ENCODE results near the gene TUBG2. TPM values are rescaled to one million over a fixed set of nuclear protein-coding genes. Genes with fewer than 3 reads are reported as not detected.
"Not testable (repeated sequence)": the region's sequence is repeated elsewhere in the genome, so short reads cannot be mapped to it uniquely, and the experiment has no call there.

TUBG2 gene
- 10 to 100 TPM in 1 of 3 donors, 1 to 10 TPM in 2; 1.8 to 24.9 (median 6.1) TPM for total RNA-seq
- long read RNA-seq, donor 1, transcript TUBG2-201 (11 exons, 1,761 nt), result major isoform, 23 of 48 reads
- long read RNA-seq, donor 1, partial matches to known transcripts, result 9 of 48 reads
- long read RNA-seq, donor 1, other reads (novel, unspliced or antisense), result 16 of 48 reads
- long read RNA-seq, donor 2, partial matches to known transcripts, result 0 of 1 reads
- long read RNA-seq, donor 2, other reads (novel, unspliced or antisense), result 0 of 1 reads

- peaks cover 2% of the 10 kb centered on the region for H3K4me1 ChIP-seq (ENCODE audit: low read depth)
- intact Hi-C loops (cut with DNase I, micrococcal nuclease), result no loop called here
- H3K36me3 ChIP-seq (ENCODE audit: low read depth), result no peaks in the 10 kb centered on the region
- peak; percentile 82 for ATAC-seq
- peak within 1 kb of the TSS; percentile 35 for H3K4me3 ChIP-seq
- peak; percentile 76 to 88 (median 86) for DNase-seq
- TF ChIP-seq CTCF (IDR thresholded peaks at IDR 0.05), result no peak
- no peaks in the 10 kb centered on the region for H3K9me3 ChIP-seq
These were observed at the start of gene TUBG2 for GRCh38 chr17:42659079-42659931. Gene TUBG2 (plus strand): TSS chr17:42659284. CDS start chr17:42659504, 220 bp downstream.

DNA sequence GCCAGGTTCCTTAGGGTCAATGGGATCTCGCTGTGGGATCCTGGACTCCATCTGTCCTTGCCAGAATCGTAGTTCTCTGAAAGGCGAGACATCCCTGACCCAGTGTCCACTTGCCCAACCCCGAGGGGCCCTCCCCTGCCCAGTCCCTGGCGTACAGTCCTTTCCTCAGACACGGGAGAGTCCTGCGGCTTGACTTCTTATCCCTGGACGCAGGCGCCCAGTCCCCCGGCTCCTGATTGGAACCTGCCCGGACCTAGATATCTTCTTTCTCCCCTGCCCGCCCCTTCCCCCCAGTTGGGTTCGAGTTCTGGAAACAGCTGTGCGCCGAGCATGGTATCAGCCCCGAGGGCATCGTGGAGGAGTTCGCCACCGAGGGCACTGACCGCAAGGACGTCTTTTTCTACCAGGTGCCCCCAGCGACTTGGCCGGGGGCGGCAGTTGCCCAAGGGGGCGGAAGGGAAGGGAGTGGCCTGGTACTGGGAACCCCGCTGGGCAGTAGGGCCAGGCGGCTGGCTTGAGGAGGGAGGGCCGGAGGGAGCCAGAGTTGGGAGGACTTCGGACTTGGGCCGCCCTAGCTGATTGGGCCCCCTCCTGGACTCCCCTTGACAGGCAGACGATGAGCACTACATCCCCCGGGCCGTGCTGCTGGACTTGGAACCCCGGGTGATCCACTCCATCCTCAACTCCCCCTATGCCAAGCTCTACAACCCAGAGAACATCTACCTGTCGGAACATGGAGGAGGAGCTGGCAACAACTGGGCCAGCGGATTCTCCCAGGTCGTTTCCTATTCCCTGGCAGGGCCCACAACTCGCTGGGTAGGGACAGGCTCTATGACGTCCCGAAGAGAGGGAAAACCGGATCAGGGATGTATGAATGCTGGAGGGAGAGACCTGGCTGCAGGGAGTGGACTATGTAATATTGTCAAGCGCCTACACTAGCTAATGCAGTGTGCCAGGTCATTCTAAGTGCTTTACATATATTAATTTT is 49.0 kb upstream of the TUBG2 start:
- peak; percentile 12 to 72 (median 65) for DNase-seq
- Histone ChIP-seq H3K4me3 (peak overlapping the region; percentile 68), H3K4me1 (ENCODE audit: low read depth) (peaks cover 13% of the 10 kb centered on the region)
- intact Hi-C loops (cut with DNase I, micrococcal nuclease); H3K9me3 ChIP-seq; H3K36me3 ChIP-seq (ENCODE audit: low read depth): not testable (repeated sequence)
- peak; percentile 25 for ATAC-seq

GRCh38 chr17:42612013-42612412 is 47.1 kb upstream of the TUBG2 start:
- intact Hi-C loops (cut with DNase I, micrococcal nuclease), result no loop called here
- no peak for TF ChIP-seq CTCF (IDR thresholded peaks at IDR 0.05)
- no peak for ATAC-seq

DNA sequence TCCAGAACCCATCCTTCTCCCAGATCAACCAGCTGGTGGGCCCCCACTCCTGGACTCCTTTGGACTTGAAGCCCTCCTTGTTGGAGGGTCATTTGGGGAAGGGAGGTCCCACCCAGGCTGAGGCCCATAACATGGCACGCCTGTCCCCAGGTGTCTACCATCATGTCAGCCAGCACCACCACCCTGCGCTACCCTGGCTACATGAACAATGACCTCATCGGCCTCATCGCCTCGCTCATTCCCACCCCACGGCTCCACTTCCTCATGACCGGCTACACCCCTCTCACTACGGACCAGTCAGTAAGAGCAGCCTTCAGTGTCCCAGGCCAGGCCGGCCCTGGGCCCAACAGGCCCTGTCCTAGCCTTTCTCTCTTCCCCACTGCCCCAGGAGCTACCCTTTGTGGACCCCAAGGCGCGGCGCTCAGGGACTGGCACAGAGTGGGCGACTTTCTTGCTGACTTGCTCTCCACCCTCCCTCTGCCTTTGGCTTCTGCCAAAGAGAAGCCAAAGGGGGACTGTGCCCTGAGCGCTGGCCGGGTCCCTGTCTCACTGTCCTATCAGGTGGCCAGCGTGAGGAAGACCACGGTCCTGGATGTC is 45.3 kb upstream of the TUBG2 start:
- H3K36me3 ChIP-seq (ENCODE audit: low read depth), result peaks cover 8% of the 10 kb centered on the region
- TF ChIP-seq CTCF (IDR thresholded peaks at IDR 0.05), result no peak
- intact Hi-C loops (cut with DNase I, micrococcal nuclease), result no loop called here
- DNase-seq, result no peak
- peaks cover 3% of the 10 kb centered on the region for H3K4me1 ChIP-seq (ENCODE audit: low read depth)
- no peaks in the 10 kb centered on the region for H3K9me3 ChIP-seq
- no peak for ATAC-seq
- H3K4me3 ChIP-seq, result no peak overlapping the region

More at GRCh38 chr17:42612013-42612412, 47.1 kb upstream of the TUBG2 start:
- no peaks in the 10 kb centered on the region for H3K9me3 ChIP-seq
- H3K4me3 ChIP-seq, result no peak overlapping the region
- peaks cover 13% of the 10 kb centered on the region for H3K4me1 ChIP-seq (ENCODE audit: low read depth)
- no peak for DNase-seq
- peaks cover 8% of the 10 kb centered on the region for H3K36me3 ChIP-seq (ENCODE audit: low read depth)

DNA sequence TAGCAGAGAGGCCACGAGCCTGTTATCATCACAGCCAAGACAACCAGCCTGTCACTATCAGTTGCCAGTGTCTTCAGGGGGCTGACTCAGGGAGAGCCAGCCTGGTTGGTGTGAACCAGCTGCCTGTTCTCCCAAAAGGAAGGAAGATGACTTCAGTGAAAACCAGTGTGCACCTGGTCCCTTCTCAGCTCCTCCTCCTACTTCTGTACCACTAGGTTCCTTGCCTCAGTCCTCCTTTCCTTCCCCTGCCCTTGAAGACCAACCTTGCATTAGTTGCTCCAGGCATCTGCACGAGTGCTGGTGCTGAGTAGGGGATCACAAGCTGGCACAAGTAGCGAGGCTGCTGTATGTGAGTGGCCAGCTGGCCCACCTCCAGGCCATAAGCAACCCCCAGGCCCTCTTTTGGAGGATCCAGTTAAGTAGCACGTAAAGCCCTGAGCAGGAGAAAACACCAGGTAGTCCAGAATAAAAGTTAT is 41.1 kb upstream of the TUBG2 start:
- DNase-seq (no peak), ATAC-seq (no peak)
- H3K4me1 ChIP-seq (ENCODE audit: low read depth), result no peaks in the 10 kb centered on the region
- intact Hi-C loops (cut with DNase I, micrococcal nuclease), result no loop called here
- H3K9me3 ChIP-seq, result no peaks in the 10 kb centered on the region
- peaks cover 5% of the 10 kb centered on the region for H3K36me3 ChIP-seq (ENCODE audit: low read depth)
- TF ChIP-seq CTCF (IDR thresholded peaks at IDR 0.05), result no peak
- no peak overlapping the region for H3K4me3 ChIP-seq

Data from mucosa of descending colon (tissue), 3 donors.